ENCODE measurements around the gene PRDM16.

Gene PRDM16

DNA sequence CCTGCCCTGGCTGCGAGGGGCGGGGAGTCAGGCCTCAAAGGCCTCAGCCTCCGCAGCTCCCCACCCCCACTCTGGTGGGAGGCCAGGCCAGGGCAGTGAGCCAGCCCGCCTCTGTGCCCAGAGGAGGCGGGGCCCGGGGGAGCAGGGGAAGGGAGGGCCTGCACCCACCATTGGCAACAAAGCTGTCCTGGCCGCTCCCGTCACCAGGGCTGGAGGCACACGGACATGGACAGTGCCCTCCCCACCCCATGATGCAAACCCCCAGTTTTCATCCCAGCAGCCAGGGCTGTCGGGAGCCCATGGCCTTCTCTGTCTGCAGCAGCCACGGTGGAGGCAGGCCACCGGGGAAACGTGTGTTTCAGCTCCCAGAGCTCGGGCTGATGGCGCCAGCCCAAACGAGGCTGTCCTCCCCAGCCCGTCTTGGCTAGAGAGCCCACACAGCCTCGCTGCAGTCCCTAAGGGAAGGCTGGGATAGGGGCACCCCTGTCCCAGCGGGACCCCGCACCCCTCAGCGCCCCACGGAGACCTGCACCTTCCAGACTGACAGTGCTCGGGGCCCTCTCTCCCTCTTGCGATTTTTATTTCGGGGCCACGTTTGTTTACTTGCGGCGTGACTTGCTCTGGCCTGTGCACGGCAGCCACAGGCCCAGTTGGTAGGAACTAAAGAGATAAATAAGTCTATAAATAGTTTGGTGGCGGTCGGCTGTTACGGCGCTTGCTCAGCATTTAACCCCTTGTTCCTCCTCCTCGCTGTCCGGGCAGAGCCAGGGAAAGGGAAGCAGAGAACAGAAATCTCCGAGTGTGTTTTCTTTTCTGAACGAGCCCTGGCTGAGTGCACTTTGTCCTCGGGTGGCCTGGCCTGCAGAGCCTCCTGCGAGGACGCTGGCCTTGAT lies 101.8 kb downstream of the PRDM16 start:
- no peak for DNase-seq

DNA sequence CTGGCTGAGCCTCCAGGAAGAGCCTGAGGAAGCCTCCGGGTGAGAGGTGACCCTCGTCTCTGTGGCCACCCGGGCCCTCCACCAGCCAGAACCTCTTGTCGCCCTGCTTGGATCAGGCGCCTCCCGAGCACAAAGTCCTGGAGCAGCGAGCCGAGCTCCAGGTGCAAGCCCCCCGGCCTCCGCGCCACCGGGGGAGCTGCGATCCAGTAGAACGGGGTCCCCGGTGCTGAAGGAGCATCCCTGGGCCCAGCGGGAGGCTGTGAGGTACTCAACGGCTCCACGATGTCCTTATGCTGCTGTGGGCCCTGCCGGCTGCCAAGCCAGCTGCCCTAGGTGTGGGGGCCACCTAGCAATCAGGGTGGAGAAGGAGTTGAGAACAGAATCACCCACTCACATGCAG lies 102.8 kb downstream of the PRDM16 start:
- no peak for DNase-seq

DNA sequence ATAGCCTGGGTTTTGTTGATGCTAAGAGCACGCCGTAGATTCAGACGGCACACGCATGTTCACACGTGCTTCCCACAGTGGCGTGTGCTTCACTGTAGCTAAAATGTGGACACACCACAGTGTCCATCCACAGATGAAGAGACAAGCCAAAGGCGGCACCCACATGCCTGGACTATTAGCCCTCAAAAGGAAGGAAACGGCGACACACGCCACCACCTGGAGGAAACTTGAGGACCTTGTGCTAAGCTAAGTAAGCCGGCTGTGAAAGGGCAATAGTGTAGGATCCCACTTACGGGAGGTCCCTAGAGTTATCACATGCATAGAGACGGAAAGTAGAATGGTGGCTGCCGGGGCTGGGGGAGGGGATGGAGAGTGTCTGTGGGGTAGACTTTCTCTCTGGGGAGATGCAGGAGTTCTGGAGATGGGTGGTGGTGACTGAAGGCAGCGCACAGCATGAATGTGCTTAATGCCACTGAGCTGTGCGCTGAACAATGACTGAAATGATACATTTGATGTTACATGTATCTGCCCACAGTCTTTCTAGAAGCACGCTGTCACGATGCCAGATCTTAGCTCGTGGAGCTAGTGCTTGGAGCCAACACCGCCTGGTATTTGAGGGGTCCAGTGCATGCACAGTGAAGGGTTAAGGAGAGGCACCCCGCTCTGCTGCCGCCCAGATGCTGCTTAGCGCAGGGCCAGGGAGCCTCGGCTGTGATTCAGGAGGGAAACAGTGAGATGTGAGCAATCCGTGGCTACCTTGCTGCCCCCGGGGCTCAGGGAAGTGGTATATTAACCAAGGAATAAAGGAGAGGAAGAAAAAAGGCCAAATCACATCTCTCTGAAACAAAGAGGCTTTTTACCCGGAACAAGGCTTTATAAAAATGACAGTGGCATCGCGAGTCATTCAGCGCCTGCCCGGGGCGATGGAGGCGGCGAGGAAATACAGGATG lies 103.7 kb downstream of the PRDM16 start:
- DNase-seq, result no peak

DNA sequence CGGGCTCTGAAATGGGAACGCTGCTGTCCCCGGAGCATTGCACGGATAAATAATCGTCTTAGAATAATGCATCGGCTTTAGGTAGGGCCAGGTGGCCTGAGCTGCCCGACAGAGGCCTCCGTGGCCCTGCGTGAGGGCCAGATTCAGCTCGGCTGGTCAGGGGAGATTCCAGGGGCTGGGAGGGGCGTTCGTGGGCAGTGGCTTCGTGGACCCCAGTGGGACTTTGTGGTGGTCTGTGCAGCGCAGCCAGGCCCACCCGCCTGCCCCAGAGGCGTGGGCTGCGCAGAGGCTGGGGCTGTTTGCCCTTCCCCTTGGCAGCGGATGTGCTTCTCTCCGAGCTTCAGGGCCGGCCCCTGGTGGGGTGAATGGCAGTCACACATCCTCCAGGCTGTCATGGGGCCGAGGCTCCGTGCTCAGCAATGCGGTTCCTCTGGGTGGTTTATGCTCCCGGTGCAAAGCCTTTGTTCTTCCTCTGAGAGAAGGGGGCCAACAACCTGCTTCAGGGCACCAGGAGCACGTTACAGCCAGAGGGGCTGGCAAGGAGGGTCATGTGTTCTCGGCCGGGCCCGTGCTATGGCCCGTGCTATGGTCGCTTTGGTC lies 104.5 kb downstream of the PRDM16 start:
- no peak for DNase-seq

DNA sequence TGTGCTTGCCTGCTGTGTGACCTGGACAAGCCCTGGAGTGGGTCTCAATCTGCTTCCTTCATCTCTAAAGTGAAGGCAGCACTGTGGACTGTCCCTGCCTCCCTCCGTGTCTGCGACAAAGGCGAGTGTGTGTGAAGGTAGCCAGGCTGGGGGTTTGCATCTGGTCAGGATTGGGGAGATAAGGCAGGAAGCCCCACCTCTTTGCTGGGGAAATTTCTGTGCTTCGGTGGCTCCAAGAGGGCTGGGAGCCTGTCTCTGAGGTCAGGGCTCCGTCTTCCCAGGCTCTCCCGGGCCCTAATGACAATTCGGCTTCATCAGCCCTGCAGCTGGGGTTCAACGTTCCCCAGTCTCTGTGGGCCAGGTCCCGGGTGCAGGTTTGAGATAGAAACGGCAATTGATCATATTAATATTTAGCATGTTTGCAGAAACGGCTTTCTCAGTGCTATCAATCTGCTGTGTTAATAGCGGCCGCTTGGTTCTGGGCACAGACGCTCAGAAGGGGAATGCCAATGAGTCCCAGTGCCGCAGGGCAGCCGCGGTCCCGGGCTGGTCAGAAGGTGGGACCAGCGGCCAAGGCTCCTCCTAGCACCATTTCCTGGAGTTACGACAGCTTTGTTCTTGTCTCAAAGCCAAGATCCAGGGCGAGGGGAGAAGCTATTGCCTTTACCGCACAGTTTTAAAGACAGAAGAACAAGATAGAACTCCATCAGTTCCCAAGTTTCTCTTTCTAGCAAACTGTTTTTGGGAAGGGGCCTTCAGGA lies 105.7 kb downstream of the PRDM16 start:
- DNase-seq, result no peak

DNA sequence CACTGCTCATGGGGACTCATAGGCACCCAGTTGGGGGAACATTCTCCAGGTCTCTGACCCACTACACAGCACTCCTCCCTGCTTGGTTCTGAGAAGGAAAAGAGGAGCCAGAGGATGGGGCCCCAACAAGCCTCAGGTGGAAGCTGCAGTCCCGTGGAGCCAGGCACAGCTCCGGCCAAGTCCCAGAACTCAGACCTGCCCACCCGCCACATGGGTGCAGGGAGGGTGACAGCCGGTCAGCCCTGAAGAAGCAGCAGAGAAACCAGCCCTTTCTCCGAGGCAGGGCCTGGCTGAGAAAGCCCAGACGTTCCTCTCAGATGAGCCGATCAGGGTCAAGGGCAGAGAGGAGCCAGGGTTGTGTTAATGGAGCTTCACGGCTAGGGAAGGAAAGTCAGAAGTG lies 106.5 kb downstream of the PRDM16 start:
- no peak for DNase-seq

DNA sequence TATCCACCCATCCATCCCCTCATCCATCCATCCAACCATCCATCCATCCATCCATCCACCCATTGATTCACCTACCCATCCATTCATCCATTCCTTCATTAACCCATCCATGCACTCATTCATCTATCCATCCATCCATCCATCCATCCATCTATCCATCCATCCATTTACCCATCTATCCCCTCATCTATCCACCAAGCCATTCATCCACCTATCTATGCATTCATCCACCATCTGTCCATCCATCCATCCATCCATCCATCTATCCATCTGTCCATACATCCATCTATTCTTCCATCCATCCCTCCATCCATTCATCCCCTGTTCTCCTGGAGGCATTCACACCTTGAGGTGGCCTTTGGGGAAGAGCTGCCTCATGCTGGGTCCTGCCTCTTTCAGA lies 107.0 kb downstream of the PRDM16 start:
- no peak for DNase-seq

DNA sequence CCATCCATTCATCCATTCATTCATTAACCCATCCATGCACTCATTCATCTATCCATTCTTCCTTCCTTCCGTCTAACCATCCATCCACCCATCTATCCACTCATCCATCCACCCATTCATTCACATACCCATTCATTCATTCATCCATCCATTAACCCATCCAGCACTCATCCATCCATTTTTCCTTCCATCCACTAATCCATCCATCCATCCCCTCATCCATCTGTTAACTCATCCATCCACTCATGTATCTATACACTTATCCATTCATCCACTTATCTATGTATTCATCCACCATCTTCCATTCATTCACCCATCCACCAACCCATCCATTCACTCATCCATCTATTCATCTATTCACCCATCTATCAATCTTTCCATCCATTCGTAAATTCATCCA lies 107.8 kb downstream of the PRDM16 start:
- DNase-seq, result no peak

DNA sequence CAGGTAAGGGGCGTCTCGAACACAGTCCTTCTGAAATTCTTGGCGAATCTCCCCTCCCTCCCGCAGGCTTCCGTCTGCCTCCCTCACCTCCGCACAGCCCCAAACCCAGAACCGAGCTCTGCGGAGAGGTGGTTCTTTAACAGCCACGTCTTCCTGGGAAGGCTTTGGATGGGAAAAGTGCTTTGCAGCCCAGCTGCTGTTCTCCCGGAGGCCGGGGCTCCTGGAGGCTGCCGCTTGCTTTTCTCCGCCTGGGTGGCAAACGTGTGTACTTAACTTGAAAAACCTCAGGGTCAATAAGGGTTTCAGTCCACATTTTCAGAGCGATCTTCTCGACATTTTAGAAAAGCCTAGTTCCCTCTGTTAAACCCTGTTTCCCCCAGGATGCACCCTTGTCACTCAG lies 109.3 kb downstream of the PRDM16 start:
- no peak for DNase-seq

DNA sequence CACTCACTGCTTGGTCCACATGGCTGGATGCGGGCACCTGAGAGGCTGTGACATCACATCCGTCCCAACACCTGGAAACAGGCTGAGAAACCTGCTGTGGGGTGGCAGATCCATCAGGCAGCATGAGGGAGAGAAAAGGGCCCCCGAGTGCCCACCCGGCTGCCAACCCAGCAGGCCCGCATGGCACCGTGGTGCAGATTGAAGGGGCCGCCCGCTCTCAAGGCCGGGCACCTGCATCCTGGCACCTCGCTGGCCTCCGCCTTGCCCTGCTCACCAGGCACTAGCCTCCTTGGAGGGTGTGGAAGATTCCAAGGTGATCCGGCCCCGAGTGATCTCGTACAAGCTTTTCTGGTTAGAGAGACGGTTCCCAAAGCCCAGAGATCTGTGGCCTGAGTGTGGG lies 110.5 kb downstream of the PRDM16 start:
- no peak for DNase-seq

DNA sequence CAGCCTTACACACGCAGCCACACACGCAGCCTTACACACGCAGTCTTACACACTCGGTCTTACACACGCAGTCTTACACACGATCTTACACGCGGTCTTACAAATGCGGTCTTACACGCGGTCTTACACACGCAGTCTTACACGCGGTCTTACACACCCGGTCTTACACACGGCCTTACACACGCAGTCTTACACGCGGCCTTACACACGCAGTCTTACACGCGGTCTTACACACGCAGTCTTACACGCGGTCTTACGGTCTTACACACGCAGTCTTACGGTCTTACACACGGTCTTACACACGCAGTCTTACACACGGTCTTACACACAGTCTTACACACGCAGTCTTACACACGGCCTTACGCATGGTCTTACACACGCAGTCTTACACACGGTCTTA lies 111.9 kb downstream of the PRDM16 start:
- no peak for DNase-seq

DNA sequence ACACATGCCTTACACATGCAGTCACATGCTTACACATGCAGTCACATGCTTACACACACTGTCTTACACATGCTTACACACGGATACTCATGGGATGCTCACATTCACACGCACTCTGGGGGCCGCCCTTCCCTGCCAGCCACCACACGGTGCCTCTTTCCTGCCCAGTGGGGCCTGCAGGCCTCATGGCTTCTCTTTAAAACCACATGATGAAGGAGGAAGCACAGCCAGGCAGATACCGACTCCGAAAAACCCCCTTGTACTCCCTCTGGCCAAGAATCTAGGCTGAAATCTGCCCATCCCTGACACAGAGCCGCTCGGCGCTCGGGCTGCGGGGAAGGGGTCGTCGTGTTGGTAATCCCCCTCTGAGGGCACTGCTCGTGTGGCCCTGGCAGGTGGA lies 113.0 kb downstream of the PRDM16 start:
- no peak for DNase-seq

DNA sequence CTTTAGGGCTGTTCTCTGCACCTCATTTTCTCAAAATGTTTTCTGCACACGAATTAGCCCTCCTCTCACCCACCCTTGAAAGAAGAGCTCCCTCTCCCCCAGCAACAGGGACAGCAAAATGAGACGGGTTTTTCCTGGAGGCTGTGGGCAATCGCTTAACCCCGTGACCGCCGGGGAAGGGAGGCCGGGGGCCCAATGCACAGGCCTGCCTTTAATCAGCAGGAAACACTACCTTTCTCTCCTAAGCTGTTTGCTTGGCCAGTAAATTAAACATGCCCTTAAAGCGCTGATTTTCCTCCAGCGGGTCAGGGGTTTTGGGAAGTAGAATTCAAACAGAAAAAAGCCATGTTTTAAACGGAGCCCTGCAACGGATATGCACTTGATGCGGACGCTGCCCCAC lies 114.4 kb downstream of the PRDM16 start:
- no peak for DNase-seq

DNA sequence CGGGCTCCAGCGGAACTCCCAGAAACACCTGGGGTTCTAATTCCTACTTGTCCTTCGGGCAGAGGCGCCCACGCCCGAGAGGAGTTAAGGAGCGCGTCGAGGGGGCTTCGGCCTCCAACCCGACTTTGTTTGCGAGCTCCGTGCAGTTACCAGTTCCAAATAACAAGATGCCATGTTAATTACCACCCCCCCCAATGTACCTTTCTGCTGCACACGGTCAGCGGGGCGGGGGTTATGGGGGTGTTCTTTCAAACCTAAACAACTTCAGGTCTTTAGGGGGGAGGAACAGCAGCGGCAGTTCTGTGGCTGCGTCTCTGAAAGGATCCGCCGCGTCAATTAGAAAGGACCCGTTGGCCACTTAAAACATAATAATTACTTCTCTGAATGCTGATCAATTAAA lies 114.8 kb downstream of the PRDM16 start:
- no peak for DNase-seq

DNA sequence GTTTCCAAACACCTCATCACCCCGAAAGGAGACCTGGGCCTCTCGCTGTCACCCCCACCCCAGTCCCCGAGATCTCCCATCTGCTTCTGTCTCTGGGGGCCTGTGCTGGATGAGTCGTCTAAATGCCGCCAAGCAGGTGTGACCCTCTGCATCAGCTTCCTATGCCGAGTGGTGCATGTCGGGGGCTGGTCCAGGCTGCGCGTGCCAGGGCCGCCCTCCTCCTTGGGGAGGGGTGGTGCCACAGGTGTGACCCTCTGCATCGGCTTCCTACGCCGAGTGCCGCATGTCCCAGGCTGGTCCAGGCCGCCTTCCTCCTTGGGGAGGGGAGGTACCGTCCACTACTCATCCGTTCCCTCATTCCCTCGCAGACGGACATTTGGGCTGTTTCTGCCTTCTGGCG lies 115.7 kb downstream of the PRDM16 start:
- no peak for DNase-seq

DNA sequence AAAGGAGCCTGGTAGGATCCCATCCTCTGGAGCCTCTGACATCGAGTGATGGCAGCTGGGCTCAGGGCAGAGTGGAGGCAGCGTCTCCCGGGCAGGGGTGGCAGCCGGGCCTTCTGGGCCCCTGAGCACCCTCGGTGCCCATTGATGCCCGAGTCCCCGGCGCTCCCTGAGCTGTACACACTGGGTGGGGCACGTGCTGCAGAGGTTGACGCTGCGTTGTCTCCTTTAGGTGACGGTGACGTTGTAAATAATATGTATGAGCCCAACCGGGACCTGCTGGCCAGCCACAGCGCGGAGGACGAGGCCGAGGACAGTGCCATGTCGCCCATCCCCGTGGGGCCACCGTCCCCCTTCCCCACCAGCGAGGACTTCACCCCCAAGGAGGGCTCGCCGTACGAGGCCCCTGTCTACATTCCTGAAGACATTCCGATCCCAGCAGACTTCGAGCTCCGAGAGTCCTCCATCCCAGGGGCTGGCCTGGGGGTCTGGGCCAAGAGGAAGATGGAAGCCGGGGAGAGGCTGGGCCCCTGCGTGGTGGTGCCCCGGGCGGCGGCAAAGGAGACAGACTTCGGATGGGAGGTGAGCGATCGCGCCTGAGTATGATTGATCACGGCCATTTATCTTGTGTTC lies 117.0 kb downstream of the PRDM16 start:
- DNase-seq, result no peak

DNA sequence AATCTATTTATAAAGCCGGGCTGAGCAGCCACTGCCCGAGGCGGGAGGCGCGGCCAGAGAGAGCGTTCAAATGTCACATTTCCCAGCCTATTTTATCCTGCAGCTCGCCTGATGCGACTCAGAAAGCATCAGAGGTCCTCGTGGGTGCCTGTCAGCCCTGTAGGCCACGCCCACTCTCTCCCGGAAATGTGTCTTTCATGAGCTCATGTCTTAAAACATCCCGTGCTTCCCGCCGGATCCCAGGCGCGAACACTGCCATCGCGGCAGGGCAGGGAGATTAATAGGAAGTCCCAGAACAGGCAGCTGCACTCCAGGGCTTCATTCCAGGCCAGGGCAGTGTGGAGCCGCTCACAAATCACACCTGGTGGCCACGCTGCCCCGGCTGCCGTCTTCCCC lies 117.5 kb downstream of the PRDM16 start:
- DNase-seq, result no peak

DNA sequence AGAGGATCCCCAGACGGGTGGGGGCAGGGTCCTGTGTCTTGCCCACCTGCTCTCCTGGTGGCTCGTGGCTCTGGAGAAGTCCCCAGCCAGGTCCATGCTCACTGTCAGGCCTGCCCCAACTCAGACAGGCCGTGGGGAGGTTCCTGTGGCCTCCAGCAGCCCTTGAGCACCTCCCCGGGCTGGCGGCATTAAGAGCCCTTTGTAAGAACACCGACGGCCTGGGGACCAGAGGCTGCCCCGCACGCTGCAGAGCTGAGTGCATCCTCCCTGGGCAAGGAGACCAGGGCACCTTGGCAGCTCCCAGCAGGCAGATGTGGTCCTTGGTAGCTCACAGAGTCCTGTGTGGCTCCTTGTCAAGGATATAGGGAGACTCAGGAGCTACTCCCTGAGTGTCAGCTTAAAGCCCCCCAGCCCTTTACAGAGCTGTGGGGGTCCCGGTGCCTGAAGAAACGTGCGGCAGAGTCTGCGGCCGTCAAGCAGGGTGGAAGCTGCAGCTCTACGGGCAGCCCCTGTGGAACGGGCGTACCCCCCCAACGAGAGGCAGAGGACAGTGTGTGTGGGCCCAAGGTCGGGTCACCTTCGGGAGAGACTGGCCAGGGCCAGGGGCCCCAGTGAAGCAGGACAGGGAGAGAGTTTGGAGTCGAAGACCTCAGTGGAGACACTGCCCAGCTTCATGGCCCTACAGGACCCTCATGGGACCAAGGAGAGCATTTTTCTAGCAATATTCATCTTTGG lies 118.6 kb downstream of the PRDM16 start:
- DNase-seq, result no peak

DNA sequence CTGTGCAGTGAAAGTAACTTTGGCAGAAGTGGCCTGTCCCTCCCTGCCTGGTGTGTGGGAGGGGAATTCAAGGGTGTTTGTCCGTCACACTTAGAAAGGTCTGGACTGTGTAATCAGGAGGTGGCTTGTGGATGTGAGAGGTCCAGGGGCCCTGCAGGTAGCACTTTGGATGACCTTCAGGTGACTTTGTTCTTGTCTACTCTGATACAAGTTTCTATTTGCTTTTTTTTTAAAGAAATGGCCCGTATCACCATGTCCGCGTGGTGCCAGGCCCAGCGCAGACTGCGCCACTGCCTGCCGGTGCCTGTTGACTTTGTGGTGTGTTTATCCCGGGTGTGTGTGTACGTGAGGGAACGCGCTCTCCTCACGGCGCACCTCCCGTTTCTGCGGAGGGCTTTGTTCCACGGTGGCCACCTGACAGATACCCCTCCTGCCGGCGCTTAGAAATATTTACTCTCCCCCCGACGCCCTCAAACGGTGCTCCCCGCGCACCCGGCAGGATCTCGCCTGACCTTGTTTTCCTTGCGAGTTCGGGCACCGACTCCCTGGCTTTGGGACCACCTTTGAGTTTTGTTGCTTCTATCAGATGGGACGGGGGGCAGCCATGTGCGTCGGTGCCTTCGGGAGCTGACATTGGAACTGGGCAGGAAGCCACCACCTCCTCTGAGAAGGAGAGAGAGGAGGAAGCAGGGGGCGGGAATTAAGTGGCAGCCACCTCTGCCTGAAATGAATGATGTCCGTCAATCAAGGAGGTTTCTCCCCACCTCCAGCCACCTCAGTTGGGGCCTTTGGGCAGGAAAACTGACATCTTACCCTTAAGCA lies 119.4 kb downstream of the PRDM16 start:
- no peak for DNase-seq

DNA sequence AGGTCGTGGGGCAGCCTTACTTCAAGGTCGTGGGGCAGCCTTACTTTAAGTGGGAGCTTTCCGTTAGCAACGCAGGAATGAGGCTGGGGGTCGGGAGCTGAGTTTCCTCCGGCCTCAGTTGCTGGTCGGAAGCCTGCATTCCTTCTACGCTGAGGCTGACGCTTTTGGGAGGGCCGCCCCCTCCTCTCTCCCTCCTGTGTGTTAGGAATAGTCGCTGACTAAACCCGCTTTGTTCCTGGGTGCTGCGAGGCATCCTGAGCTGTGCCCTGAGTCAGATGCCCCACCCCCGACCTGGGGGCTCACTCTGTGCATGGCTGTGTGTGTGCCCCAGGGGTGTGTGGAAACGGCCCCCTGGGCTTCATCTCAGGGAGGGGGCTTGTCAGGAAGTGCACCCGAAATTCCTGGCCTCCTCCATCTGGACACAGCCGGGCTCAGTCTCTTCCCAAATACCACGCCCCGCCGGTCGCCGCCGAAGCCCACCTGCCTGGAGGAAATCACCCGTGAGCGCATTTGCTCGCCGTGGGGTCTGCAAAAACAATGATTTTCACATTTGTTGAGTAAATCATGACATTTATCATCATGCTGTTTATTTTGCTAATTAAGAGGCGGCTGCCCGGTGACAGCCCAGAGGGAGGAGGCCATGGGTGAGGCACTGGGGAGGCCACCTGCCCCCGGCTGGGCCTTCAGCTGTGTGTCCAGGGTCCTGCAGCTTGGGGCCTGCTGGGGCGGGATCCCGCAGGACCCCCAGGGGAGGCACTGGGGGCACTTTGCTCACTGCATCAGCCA lies 121.4 kb downstream of the PRDM16 start:
- DNase-seq, result no peak

Data from stimulated activated CD4-positive, alpha-beta T cell treated with anti-CD3 and anti-CD28 coated beads, Interleukin-12 subunit alpha, Interleukin-12 subunit beta, amount 100 ng/mL, for 4 hours (primary cell).